K562 (cell line): ENCODE results near the gene MS4A4E. TPM values are rescaled to one million over a fixed set of nuclear protein-coding genes. Genes with fewer than 3 reads are reported as not detected.

Experiments
- ATAC-seq: fragments of 200-7000 bp; cut with Tn5 transposase; 3 replicates; pipeline ENCODE4 v1.9.1; 2020; ENCODE audit warnings: moderate library complexity
- BruUV-seq: library from RNA; stranded (reverse); fragments of 400-500 nt; replicated peaks from 2 replicates; lab custom pipeline; 2021; lab: Mats Ljungman, UMichigan
- CTCF ChIA-PET: fragments of 300-600 bp; formaldehyde crosslinking; extraction: SDS; loops from one replicate; lab custom pipeline; 2021; ENCODE audit warnings: low intra/inter-chr PET ratio; lab: Yijun Ruan, JAX
- POLR2A ChIA-PET: fragments of 300-600, 350-650 bp; sonication (Branson Sonifier 250); formaldehyde crosslinking; extraction: SDS; loops from one replicate; lab custom pipeline; 2021; ENCODE audit warnings: antibody characterized with exemption, inconsistent platforms; lab: Yijun Ruan, JAX
- DNase-seq, 4 experiments: peaks; one replicate each; pipeline versions ENCODE4 v3.0.0 to v3.0.0-alpha.2; 2011 to 2018; ENCODE audit warnings: low spot score in 3 of 4, mixed read lengths in 3 of 4; ENCODE audit errors: extremely low read depth in 1 of 4
- FAIRE-seq: peaks from 2 replicates; lab custom pipeline; 2011; peaks lifted over from hg19 to GRCh38; lab: Jason Lieb, UNC
- H2AFZ ChIP-seq: 2 replicates; pipeline ENCODE4 v1.6.0; 2011; ENCODE audit warnings: low read depth, low read length, control low read depth, inconsistent platforms
- H3K27ac ChIP-seq: fragments of 200-600 bp; 3 replicates; pipeline ENCODE4 v1.8.0; 2011; ENCODE audit warnings: low read depth, mild to moderate bottlenecking, control low read depth, inconsistent platforms, low read length, moderate library complexity, mixed read lengths; ENCODE audit errors: extremely low read depth
- H3K27me3 ChIP-seq, 2 experiments: fragments of 300-600 bp in 1 of 2; 2 replicates in 1 of 2; 3 replicates in 1 of 2; pipeline versions ENCODE4 v1.6.0 to v1.8.0; 2011; ENCODE audit warnings: inconsistent platforms in 2 of 2, low read length in 2 of 2, mild to moderate bottlenecking in 1 of 2, mixed read lengths in 1 of 2, moderate library complexity in 1 of 2; ENCODE audit not compliant: control insufficient read depth in 2 of 2, insufficient read depth in 2 of 2
- H3K36me3 ChIP-seq: fragments of 300-600 bp; 3 replicates; pipeline ENCODE4 v1.8.0; 2011; ENCODE audit warnings: mild to moderate bottlenecking, low read length, inconsistent platforms; ENCODE audit not compliant: control insufficient read depth, insufficient read depth
- H3K4me1 ChIP-seq, 2 experiments: fragments of 200-600 bp in 1 of 2; replicated peaks in 1 of 2; 2 replicates in 1 of 2; 3 replicates in 1 of 2; pipeline versions ENCODE4 v1.5.1 to v1.8.0; 2011; ENCODE audit warnings: inconsistent platforms in 2 of 2, low read length in 2 of 2, mild to moderate bottlenecking in 1 of 2, mixed read lengths in 1 of 2, moderate library complexity in 1 of 2; ENCODE audit not compliant: control insufficient read depth in 2 of 2, insufficient read depth in 2 of 2
- H3K4me2 ChIP-seq: 2 replicates; pipeline ENCODE4 v1.6.1; 2011; ENCODE audit warnings: low read length, control low read depth, inconsistent platforms, mixed read lengths; ENCODE audit not compliant: insufficient read depth
- H3K4me3 ChIP-seq: fragments of 200-600 bp; sonication (generic), shearing (Covaris generic); 2 replicates; pipeline ENCODE4 v1.5.1; 2016; ENCODE audit warnings: control low read depth, inconsistent platforms
- H3K79me2 ChIP-seq: fragments of 200-600 bp; 3 replicates; pipeline ENCODE4 v1.8.0; 2011; ENCODE audit warnings: low read length, inconsistent platforms; ENCODE audit not compliant: control insufficient read depth, insufficient read depth
- H3K9ac ChIP-seq, 2 experiments: 2 replicates each; pipeline versions ENCODE4 v1.6.0 to v1.6.1; 2011; ENCODE audit warnings: low read depth in 2 of 2, low read length in 2 of 2, control low read depth in 1 of 2, inconsistent platforms in 1 of 2, mild to moderate bottlenecking in 1 of 2, mixed read lengths in 1 of 2; ENCODE audit not compliant: insufficient read depth in 1 of 2
- H3K9me1 ChIP-seq: one replicate; pipeline ENCODE4 v1.6.0; 2011; ENCODE audit warnings: inconsistent platforms, mild to moderate bottlenecking, low read length, moderate library complexity; ENCODE audit not compliant: control insufficient read depth, insufficient read depth
- H3K9me3 ChIP-seq: replicated peaks from 2 replicates; pipeline ENCODE4 v1.5.1; 2011; ENCODE audit warnings: low read depth, low read length, inconsistent platforms; ENCODE audit not compliant: control insufficient read depth, insufficient read depth
- H4K20me1 ChIP-seq: replicated peaks from 2 replicates; pipeline ENCODE4 v1.6.1; 2011; ENCODE audit warnings: low read length, inconsistent platforms, mixed read lengths; ENCODE audit not compliant: control insufficient read depth, insufficient read depth
- EWSR1 ChIP-seq: fragments of 450-650 bp; IDR thresholded peaks from 2 replicates; pipeline ENCODE4 v1.6.1; 2018; ENCODE audit warnings: borderline replicate concordance, mild to moderate bottlenecking, low read depth, moderate library complexity; ENCODE audit not compliant: partially characterized antibody
- FOSL1 ChIP-seq: fragments of 200-800 bp; sonication (Bioruptor generic); conservative IDR thresholded peaks from 2 replicates; pipeline ENCODE4 v1.6.1; 2016; ENCODE audit warnings: missing genetic modification characterization, missing compliant biosample characterization
- HDAC1 ChIP-seq, 2 experiments: fragments of 450-650 bp; IDR thresholded peaks; 2 replicates each; pipeline ENCODE4 v1.6.1; 2016 to 2017; ENCODE audit warnings: inconsistent platforms in 1 of 2, mild to moderate bottlenecking in 1 of 2, moderate library complexity in 1 of 2
- LCOR ChIP-seq: sonication (generic); formaldehyde crosslinking; IDR thresholded peaks from 2 replicates; pipeline ENCODE4 v1.8.0; 2022; ENCODE audit warnings: mild to moderate bottlenecking, missing genetic modification reagents
- NCOR1 ChIP-seq: fragments of 450-650 bp; IDR thresholded peaks from 2 replicates; pipeline ENCODE4 v1.6.1; 2016; ENCODE audit warnings: mild to moderate bottlenecking, moderate library complexity
- PRMT5 ChIP-seq: sonication (generic); formaldehyde crosslinking; IDR thresholded peaks from 2 replicates; pipeline ENCODE4 v1.5.0; 2020; ENCODE audit warnings: missing genetic modification reagents
- PTBP1 ChIP-seq: fragments of 200-400 bp; formaldehyde crosslinking; IDR thresholded peaks from 2 replicates; pipeline ENCODE4 v1.6.1; 2017; ENCODE audit warnings: low read depth, low read length
- ZNF507 ChIP-seq: conservative IDR thresholded peaks from 2 replicates; pipeline ENCODE4 v1.6.1; 2017; ENCODE audit warnings: missing genetic modification characterization, missing compliant biosample characterization
- ZNF57 ChIP-seq: fragments of 450-650 bp; formaldehyde crosslinking; IDR thresholded peaks from 2 replicates; pipeline ENCODE4 v1.4.0; 2020; ENCODE audit warnings: mild to moderate bottlenecking, moderate library complexity
- whole genome bisulfite sequencing: fragments of 100-300 bp; shearing (Covaris generic); methylation state at CpG from one replicate; pipeline ENCODE4 v1.1.6; 2016; ENCODE audit warnings: low coverage, mixed read lengths; ENCODE audit not compliant: insufficient coverage; ENCODE audit errors: missing lambda C conversion rate; 5-methylcytosine and 5-hydroxymethylcytosine counted together
- in situ Hi-C: fragments of 300-500 bp; cut with MboI; formaldehyde crosslinking; loops from 4 replicates; pipeline ENCODE4 v1.15.0; 2018; ENCODE audit warnings: inconsistent platforms, mixed read lengths
- intact Hi-C: fragments of 100-400 bp; cut with micrococcal nuclease; formaldehyde crosslinking; loops from 2 replicates; pipeline ENCODE4 v1.14.2; 2022
- polyA plus RNA-seq, 8 experiments: library from polyadenylated mRNA; depleted of rRNA in 4 of 8; stranded (reverse) in 5 of 8; unstranded in 3 of 8; fragments of >200 nt; fragmentation: Nextera tagmentation in 2 of 8; fragmentation: Illumina TruSeq in 1 of 8; extraction: Ambion mirVana in 2 of 8; extraction: Trizol in 1 of 8; gene quantifications; 2 replicates each; pipeline versions ENCODE4 v1.2.1 to v1.2.3, GENCODE V29; 2011 to 2014; ENCODE audit warnings: inconsistent platforms in 1 of 8, missing spikeins in 1 of 8
- total RNA-seq, 7 experiments: library from RNA; depleted of rRNA in 6 of 7; stranded (reverse); fragments of >200 nt in 6 of 7; fragmentation: Illumina TruSeq in 2 of 7; extraction: Trizol in 2 of 7; gene quantifications; 2 replicates each; pipeline versions ENCODE4 v1.2.1 to v1.2.3, GENCODE V29; 2011 to 2021; ENCODE audit warnings: low replicate concordance in 1 of 7
- TF ChIP-seq, protein P1 (sequence below), 2 experiments: fragments of 450-650 bp in 1 of 2; sonication (generic) in 1 of 2; formaldehyde crosslinking in 1 of 2; IDR thresholded peaks in 1 of 2; conservative IDR thresholded peaks in 1 of 2; 2 replicates each; pipeline versions ENCODE4 v1.6.1 to v1.8.1; 2016 to 2023; ENCODE audit warnings: mild to moderate bottlenecking in 2 of 2, moderate library complexity in 2 of 2, inconsistent platforms in 1 of 2, missing genetic modification reagents in 1 of 2
- TF ChIP-seq, protein P2 (sequence below): sonication (generic); formaldehyde crosslinking; IDR thresholded peaks from 2 replicates; pipeline ENCODE4 v1.8.0; 2022; ENCODE audit warnings: mild to moderate bottlenecking, missing genetic modification reagents
- TF ChIP-seq, protein P3 (sequence below), 2 experiments: IDR thresholded peaks in 1 of 2; conservative IDR thresholded peaks in 1 of 2; 2 replicates each; pipeline ENCODE4 v1.6.1; 2016; ENCODE audit warnings: low read depth in 2 of 2, mild to moderate bottlenecking in 1 of 2, missing compliant biosample characterization in 1 of 2, missing genetic modification characterization in 1 of 2, moderate library complexity in 1 of 2

Gene MS4A4E
- total and polyA plus RNA-seq, 9 of the 15 experiments (the other 6 are each of a cell fraction or from before 2014, with no cell fraction given): 0.11 to 0.81 (median 0.36) TPM; not detected in 2

DNA sequence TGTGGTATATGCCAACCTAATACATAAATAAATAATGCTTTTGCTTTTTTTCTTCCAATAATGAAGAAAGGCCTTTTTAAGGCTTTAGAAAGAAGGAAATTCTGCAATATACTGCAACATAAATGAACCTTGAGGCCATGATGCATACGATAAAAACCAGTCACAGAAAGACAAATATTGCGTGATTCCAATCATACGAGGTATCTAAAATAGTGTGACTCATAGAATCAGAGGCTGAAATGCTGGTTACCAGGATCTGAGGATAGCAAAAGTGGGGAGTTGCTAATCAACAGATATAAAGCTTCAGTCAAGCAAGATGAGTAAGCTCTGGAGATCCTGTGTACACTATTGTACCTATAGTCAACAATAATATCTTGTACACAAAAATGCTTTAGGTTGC, 84.3 kb downstream of the MS4A4E start:
- ATAC-seq (no peak), DNase-seq (no peak), FAIRE-seq (no peak)
- H3K9ac ChIP-seq: no peak overlapping the region
- intact Hi-C loops: no loop called here
- ChIA-PET POLR2A (no interaction called here), CTCF (no interaction called here)
- BruUV-seq: no TSS peak
- H3K4me2 ChIP-seq: no peak overlapping the region
- H4K20me1 ChIP-seq: no peaks in the 10 kb centered on the region
- no peak overlapping the region for H3K27ac ChIP-seq
- H3K9me1 ChIP-seq: no peaks in the 10 kb centered on the region
- H3K9me3 ChIP-seq: no peaks in the 10 kb centered on the region
- no peaks in the 10 kb centered on the region for H3K4me1 ChIP-seq
- in situ Hi-C loops: no loop called here
- H3K79me2 ChIP-seq: no peaks in the 10 kb centered on the region
- TF ChIP-seq HDAC1 (IDR thresholded peaks at IDR 0.05) (no peak), FOSL1 (peak; percentile 54; the same call in 1 of the 2 replicates)
- H3K4me3 ChIP-seq: no peak overlapping the region
- 17% methylated on average over 3 of the region's 3 CpGs for WGBS
- no peak overlapping the region for H2AFZ ChIP-seq
- H3K36me3 ChIP-seq: no peaks in the 10 kb centered on the region
- H3K27me3 ChIP-seq: no peaks in the 10 kb centered on the region

DNA sequence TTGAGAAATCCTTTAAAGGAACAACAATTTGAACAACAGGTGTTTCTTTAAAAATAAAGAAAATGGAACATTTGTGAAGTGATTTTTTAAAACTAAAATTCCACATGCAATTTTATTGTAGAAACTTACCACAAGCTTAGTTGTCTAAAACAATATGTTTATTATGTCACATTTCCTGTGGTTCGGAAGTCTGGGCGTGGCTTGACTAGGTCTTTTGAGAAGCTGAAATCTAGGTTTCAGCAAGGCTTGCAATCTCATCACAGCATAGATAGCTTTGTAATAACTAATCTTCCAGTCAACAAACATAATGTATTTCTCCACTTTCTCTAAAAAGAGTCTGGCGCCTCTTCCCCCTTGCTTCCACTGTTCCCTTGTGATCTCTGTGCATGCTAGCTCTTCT, 87.0 kb downstream of the MS4A4E start:
- POLR2A ChIA-PET: interaction anchor here (0.7 kb wide), 1 partner anchor 146 kb away, joined by 3 read pairs; no protein-coding TSS in a partner anchor
- Histone ChIP-seq H3K4me2 (no peak overlapping the region), H3K27me3 (no peaks in the 10 kb centered on the region), H3K9ac (no peak overlapping the region), H3K9me3 (no peaks in the 10 kb centered on the region), H3K4me1 (no peaks in the 10 kb centered on the region), H3K4me3 (no peak overlapping the region), H3K9me1 (no peaks in the 10 kb centered on the region), H2AFZ (no peak overlapping the region), H4K20me1 (no peaks in the 10 kb centered on the region), H3K27ac (no peak overlapping the region), H3K36me3 (no peaks in the 10 kb centered on the region), H3K79me2 (no peaks in the 10 kb centered on the region)
- intact Hi-C loops: no loop called here
- FAIRE-seq: no peak
- in situ Hi-C loops: no loop called here
- DNase-seq: no peak
- 83% methylated on average over 3 of the region's 3 CpGs for WGBS
- CTCF ChIA-PET: no interaction called here
- no TSS peak for BruUV-seq
- ATAC-seq: no peak
- TF ChIP-seq PRMT5 (CRISPR knock-in tag): no peak
- no peak for TF ChIP-seq ZNF57 (CRISPR knock-in tag)
- TF ChIP-seq, protein P1, sequence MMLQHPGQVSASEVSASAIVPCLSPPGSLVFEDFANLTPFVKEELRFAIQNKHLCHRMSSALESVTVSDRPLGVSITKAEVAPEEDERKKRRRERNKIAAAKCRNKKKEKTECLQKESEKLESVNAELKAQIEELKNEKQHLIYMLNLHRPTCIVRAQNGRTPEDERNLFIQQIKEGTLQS (IDR thresholded peaks at IDR 0.05): no peak
- TF ChIP-seq, protein P1 (CRISPR knock-in tag; conservative IDR thresholded peaks at IDR 0.05): no peak
- TF ChIP-seq ZNF507: no peak
- TF ChIP-seq EWSR1: no peak
- TF ChIP-seq LCOR (CRISPR knock-in tag): no peak
- TF ChIP-seq, protein P2, sequence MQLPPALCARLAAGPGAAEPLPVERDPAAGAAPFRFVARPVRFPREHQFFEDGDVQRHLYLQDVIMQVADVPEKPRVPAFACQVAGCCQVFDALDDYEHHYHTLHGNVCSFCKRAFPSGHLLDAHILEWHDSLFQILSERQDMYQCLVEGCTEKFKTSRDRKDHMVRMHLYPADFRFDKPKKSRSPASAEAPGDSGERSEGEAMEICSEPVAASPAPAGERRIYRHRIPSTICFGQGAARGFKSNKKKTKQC: no peak
- TF ChIP-seq, protein P3, sequence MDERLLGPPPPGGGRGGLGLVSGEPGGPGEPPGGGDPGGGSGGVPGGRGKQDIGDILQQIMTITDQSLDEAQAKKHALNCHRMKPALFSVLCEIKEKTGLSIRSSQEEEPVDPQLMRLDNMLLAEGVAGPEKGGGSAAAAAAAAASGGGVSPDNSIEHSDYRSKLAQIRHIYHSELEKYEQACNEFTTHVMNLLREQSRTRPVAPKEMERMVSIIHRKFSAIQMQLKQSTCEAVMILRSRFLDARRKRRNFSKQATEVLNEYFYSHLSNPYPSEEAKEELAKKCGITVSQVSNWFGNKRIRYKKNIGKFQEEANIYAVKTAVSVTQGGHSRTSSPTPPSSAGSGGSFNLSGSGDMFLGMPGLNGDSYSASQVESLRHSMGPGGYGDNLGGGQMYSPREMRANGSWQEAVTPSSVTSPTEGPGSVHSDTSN (CRISPR knock-in tag; IDR thresholded peaks at IDR 0.05; ENCODE audit: low read depth): no peak
- TF ChIP-seq, protein P3 (tag; conservative IDR thresholded peaks at IDR 0.05; ENCODE audit: low read depth): no peak
- no peak for TF ChIP-seq NCOR1
- no peak for TF ChIP-seq PTBP1
